NCI-H69 (cell line): ENCODE measurements around the gene EIF5B.

Experiments used
- DNase-seq: peaks from one replicate; lab custom pipeline; 2025; lab: John Stamatoyannopoulos, UW

The EIF5B gene

GRCh38 chr2:99373144-99373543 is 36.0 kb downstream of the EIF5B start:
- DNase-seq = no peak

GRCh38 chr2:99374747-99375146 is 37.6 kb downstream of the EIF5B start:
- no peak for DNase-seq

- no peak for DNase-seq
Measured at GRCh38 chr2:99376254-99376864, 39.2 kb downstream of the EIF5B start.

- no peak for DNase-seq
Measured at GRCh38 chr2:99377879-99378278, 40.7 kb downstream of the EIF5B start.

GRCh38 chr2:99380376-99381010 is 43.3 kb downstream of the EIF5B start:
- DNase-seq = no peak

GRCh38 chr2:99382143-99382542 is 45.0 kb downstream of the EIF5B start:
- no peak for DNase-seq

- no peak for DNase-seq
Measured at GRCh38 chr2:99386011-99386410, 48.8 kb downstream of the EIF5B start.

GRCh38 chr2:99388892-99389291 is 51.7 kb downstream of the EIF5B start:
- DNase-seq = no peak

GRCh38 chr2:99389371-99389770 is 52.2 kb downstream of the EIF5B start:
- no peak for DNase-seq

GRCh38 chr2:99389946-99390345 is 52.8 kb downstream of the EIF5B start:
- no peak for DNase-seq

- no peak for DNase-seq
Measured at GRCh38 chr2:99395589-99396130, 58.5 kb downstream of the EIF5B start.

- peak; percentile 22 for DNase-seq
Measured at GRCh38 chr2:99397266-99397920, 60.2 kb downstream of the EIF5B start.

- DNase-seq = no peak
Measured at GRCh38 chr2:99398303-99398702, 61.1 kb downstream of the EIF5B start.

- DNase-seq = no peak
Measured at GRCh38 chr2:99399063-99399462, 61.9 kb downstream of the EIF5B start.

GRCh38 chr2:99399795-99400194 is 62.6 kb downstream of the EIF5B start:
- no peak for DNase-seq

- no peak for DNase-seq
Measured at GRCh38 chr2:99401841-99402240, 64.7 kb downstream of the EIF5B start.

- no peak for DNase-seq
Measured at GRCh38 chr2:99403084-99403483, 65.9 kb downstream of the EIF5B start.

GRCh38 chr2:99403524-99403923 is 66.3 kb downstream of the EIF5B start:
- peak; percentile 17 for DNase-seq

GRCh38 chr2:99404039-99404796 is 67.0 kb downstream of the EIF5B start:
- peak; percentile 5 for DNase-seq

GRCh38 chr2:99404797-99405669 is 67.8 kb downstream of the EIF5B start:
- no peak for DNase-seq

- DNase-seq = no peak
Measured at GRCh38 chr2:99406137-99406536, 68.9 kb downstream of the EIF5B start.
